HG03558 (cell line): ENCODE data around the gene MUSTN1.

Experiments used
- ATAC-seq: cut with Tn5 transposase; IDR thresholded peaks from one replicate; pipeline ENCODE4 v1.9.1; 2021; ENCODE audit warnings: moderate number of reproducible peaks; ENCODE audit not compliant: unreplicated experiment; ENCODE audit errors: extremely low read depth

The MUSTN1 gene

GRCh38 chr3:52834871-52835501 lies at the start of gene MUSTN1:
Gene MUSTN1, minus strand, starts transcription at chr3:52835019. Its CDS starts 71 bp downstream, at chr3:52834948.
- no peak for ATAC-seq

- ATAC-seq: no peak
Observed at GRCh38 chr3:52882377-52882776, 47.6 kb upstream of the MUSTN1 start.

GRCh38 chr3:52881871-52882270 lies 47.1 kb upstream of the MUSTN1 start:
- no peak for ATAC-seq

GRCh38 chr3:52880474-52880873 lies 45.7 kb upstream of the MUSTN1 start:
- ATAC-seq: no peak

- ATAC-seq: no peak
Observed at GRCh38 chr3:52880047-52880446, 45.2 kb upstream of the MUSTN1 start.

GRCh38 chr3:52879581-52879980 lies 44.8 kb upstream of the MUSTN1 start:
- no peak for ATAC-seq

- ATAC-seq: no peak
Observed at GRCh38 chr3:52879090-52879489, 44.3 kb upstream of the MUSTN1 start.

GRCh38 chr3:52877085-52877484 lies 42.3 kb upstream of the MUSTN1 start:
- no peak for ATAC-seq

GRCh38 chr3:52874864-52875587 lies 40.2 kb upstream of the MUSTN1 start:
- ATAC-seq: no peak

- no peak for ATAC-seq
Observed at GRCh38 chr3:52874160-52874701, 39.4 kb upstream of the MUSTN1 start.

GRCh38 chr3:52873433-52874159 lies 38.8 kb upstream of the MUSTN1 start:
- ATAC-seq: no peak

GRCh38 chr3:52872245-52872644 lies 37.4 kb upstream of the MUSTN1 start:
- no peak for ATAC-seq

- no peak for ATAC-seq
Observed at GRCh38 chr3:52871761-52872160, 36.9 kb upstream of the MUSTN1 start.

- no peak for ATAC-seq
Observed at GRCh38 chr3:52870471-52870870, 35.7 kb upstream of the MUSTN1 start.

GRCh38 chr3:52866427-52866826 lies 31.6 kb upstream of the MUSTN1 start:
- no peak for ATAC-seq

- ATAC-seq: no peak
Observed at GRCh38 chr3:52865994-52866393, 31.2 kb upstream of the MUSTN1 start.

- no peak for ATAC-seq
Observed at GRCh38 chr3:52860424-52860768, 25.6 kb upstream of the MUSTN1 start.

- no peak for ATAC-seq
Observed at GRCh38 chr3:52859686-52860423, 25.0 kb upstream of the MUSTN1 start.

GRCh38 chr3:52857864-52858263 lies 23.0 kb upstream of the MUSTN1 start:
- ATAC-seq: no peak

- ATAC-seq: no peak
Observed at GRCh38 chr3:52857133-52857532, 22.3 kb upstream of the MUSTN1 start.
